HG03442 (cell line): ENCODE measurements around the gene CIP2A.
"Not testable (repeated sequence)": the region's sequence is repeated elsewhere in the genome, so short reads cannot be mapped to it uniquely, and the experiment has no call there.

ENCODE experiments used
- ATAC-seq: cut with Tn5 transposase; IDR thresholded peaks from one replicate; pipeline ENCODE4 v1.9.1; 2021; ENCODE audit warnings: mild to moderate bottlenecking, moderate library complexity; ENCODE audit not compliant: unreplicated experiment

CIP2A gene

DNA sequence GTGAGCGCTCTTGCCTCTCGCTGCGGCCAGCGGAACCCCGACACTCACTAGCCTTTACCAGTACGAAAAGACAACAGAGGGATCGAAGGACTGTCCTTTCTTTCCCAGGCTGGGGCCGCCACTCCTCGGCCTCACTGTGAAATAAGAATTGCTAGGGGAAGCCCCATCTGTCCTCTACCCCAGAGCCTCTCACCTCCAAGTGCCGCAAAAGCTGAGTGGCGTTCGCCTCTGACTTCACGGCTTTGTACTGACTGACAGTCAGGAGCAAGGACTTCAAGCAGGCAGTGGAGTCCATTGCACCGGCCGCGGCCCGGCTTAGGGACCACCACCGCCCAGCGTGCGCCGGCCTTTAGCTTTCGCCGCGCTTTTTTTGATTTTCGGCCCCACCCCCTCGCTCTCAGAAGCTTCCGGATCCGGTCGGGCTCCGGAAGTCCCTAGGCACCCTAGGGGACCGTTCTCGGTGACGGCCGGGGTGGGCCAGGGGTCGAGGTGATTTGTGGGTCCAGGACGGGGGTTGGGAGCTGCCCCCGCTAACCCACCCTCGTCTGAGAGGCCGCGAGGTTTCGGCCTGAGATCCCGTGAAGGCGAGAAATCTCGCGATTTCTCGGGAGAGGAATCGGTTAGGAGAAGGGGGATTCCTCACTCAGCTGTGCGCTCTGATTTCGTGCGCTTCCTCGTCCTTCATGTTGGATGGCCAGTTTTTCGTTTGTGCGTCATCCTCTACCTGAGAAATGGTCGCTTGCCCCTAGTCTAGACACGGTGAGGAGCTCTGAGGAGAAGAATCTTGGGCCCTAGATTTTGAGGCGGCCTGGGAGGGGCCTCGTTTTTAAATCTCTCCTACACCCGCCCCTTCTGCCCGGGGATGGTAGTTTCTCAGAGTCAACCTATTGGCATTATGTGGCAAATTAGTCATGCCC lies at the start of gene CIP2A, which contains the start of gene DZIP3:
Gene CIP2A (minus strand): TSS at position 358 of the 917 bp plus-strand sequence. CDS start 63 bp downstream, at position 295.
Gene DZIP3 (plus strand): TSS at position 642 of the 917 bp plus-strand sequence. CDS start 15,685 bp downstream, outside the sequence.
- ATAC-seq, result peak; percentile 89

DNA sequence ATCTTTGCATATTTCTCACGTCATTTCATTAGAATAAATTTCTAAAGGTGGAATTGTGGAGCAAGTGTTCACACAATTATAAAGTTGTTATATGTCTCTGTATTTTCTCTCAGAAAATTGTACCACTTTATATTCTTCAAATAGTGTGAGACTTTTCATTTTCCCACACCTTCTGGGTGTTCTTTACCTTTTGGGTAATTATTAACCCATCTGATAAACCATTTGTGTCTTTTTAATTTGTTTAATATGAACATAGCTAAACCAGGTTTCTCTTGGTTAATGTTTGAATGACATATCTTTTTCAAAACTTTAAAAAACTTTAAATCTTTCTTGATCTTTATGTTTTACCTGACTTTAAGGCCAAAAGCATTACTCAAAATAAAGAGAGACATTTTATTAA lies 40.7 kb upstream of the CIP2A start:
- no peak for ATAC-seq

DNA sequence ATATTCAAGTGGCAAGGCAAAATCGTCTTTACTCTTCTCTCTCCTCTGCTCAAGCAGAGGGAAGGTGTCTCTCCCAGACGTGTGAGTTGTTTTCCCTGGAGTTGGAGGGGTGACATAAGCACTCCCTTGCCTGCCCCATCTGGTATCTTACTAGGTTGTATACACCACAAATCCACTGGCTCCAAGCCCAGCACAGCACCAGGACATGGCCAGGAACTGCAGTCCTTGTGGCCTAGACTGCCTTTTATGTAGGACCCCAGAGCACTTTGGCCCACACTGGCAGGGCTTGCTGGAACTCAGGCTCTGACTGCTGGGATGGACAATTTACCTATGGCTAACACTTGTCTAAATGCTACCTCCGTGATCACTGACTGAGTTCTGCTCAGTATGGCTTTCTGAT lies 34.3 kb upstream of the CIP2A start:
- ATAC-seq, result no peak

DNA sequence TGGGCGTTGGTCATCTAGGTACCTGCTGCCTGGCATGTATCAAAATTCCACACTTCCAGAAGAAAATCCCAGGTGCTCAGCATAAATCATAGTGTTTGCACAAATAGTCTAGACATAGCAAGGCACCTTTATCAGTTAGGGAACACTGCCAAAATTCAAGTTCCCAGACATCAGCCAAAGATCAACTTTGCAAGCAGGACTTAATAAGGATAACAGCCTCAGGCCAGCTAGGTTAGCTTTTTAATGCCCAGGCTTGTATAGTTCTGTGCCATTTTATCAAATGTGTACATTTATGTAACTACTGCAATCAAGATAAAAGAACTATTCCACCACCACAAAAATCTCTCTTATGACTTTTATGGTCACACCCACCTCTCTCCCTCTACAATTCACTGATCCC lies 31.0 kb upstream of the CIP2A start:
- ATAC-seq, result no peak

- not testable (repeated sequence) for ATAC-seq
Observed at GRCh38 chr3:108616090-108616489, 26.9 kb upstream of the CIP2A start.

GRCh38 chr3:108610651-108611050 lies 21.4 kb upstream of the CIP2A start:
- ATAC-seq, result no peak

- ATAC-seq, result no peak
Observed at GRCh38 chr3:108608750-108609149, 19.5 kb upstream of the CIP2A start.

GRCh38 chr3:108605491-108605890 lies 16.3 kb upstream of the CIP2A start:
- ATAC-seq, result no peak

DNA sequence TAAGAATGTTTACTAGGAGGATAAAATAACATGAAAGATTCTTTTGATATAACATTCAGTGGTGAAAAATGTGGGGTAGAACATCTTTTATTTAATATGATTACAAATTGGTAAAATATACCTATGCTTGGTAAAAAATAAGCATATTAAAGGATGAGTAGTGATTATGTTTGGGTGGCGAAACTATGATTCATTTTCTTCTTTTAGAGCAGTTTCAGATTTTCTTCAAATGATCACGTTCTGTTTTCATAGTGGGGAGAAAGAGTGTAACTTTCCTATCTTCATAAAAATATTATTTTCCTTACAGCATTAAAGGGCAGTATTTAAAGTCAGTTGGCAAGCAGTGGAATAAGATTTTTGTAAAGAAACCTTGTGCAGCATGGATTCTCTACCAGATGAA lies 15.8 kb upstream of the CIP2A start:
- ATAC-seq, result no peak

- no peak for ATAC-seq
Observed at GRCh38 chr3:108603691-108604090, 14.5 kb upstream of the CIP2A start.

DNA sequence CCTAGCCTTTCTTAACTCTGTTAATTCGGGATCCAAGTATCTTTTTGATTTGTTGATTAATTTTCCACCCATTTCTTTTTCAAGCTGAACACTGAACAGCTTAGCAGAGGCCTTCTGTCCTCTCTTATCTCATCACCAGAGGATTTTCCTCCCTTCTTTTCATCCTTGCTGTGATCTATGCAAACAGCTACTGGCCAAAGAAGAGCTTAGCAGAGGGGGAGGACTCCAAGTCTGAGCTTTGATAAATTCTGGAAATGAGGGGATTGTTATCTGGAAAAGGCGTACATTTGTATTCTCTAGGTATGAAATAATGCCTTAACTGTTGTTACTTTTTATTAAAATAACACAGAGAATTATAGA lies 13.7 kb upstream of the CIP2A start:
- ATAC-seq, result no peak

GRCh38 chr3:108602249-108602934 lies 13.2 kb upstream of the CIP2A start:
- peak; percentile 74 for ATAC-seq

DNA sequence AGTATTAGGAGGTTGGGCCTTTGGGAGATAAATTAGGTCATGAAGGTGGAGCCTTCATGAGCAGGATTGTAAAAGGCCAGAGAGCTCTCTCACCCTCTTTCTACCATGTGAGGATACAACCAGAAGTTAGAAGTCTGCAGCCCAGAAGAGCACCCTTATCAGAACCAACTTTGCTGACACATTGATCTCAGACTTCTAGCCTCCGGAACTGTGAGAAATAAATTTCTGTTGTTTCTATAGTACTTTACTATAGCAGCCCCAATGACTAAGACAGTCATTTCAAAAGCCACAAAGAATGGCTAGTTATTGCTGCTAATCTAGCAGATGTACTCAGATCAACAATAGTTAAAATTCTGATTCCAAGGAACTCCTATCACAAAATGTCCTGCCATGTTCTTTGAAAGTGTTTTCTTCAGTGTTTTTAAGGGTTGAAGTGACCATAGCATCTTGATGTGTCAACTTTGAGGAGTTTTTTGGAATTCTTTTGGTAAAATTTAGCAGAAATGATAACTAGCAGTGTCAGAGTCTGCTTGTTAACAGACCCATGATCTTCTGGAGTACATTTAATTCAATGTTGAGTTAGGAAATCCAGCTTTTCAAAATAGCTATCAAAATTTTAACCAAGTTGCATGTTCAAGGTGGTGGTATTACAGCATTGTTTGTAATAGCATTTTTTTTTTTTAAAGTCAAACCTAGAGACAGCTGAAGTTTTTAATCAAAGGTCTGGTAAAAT lies 10.6 kb upstream of the CIP2A start:
- no peak for ATAC-seq

GRCh38 chr3:108598375-108598774 lies 9.1 kb upstream of the CIP2A start:
- no peak for ATAC-seq

GRCh38 chr3:108595321-108595720 lies 6.1 kb upstream of the CIP2A start:
- no peak for ATAC-seq

GRCh38 chr3:108590460-108590859 lies 1.2 kb upstream of the CIP2A start:
- no peak for ATAC-seq

DNA sequence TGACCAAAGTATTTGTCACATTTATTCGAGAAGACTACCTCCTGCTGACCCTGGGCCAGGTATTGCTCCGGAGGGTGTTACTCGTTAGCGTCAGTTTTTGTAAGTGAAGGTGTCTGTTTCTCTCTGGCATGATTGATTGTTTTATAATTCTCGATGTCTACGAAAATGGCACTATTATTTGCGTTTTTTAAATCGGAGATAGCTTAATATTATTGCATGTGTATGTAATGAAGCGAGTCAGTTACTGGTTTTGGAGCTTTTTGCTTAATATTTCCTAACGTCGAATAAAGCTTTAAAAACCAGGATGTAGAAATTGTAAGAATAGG lies 723 bp upstream of the CIP2A start:
- no peak for ATAC-seq

DNA sequence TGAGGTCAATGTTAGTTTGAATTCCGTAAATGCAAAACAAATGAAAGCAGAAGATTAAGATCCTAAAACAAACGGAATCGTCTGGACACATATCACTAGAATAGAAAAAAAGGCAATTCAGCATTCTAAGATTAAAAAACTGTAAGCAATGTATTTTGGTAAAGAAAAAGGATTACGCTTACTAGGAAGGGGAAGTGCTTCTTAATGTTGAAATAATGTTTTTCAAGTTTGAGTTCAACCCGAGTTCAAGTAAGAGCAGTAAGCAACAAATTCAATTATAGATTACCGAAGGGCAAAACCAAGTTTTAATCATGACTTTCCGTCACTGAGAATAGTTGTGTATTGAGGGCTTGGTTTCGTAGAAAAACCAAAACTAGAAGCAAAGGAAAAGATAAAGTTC lies 637 bp downstream of the CIP2A start:
- ATAC-seq, result no peak

- ATAC-seq, result no peak
Observed at GRCh38 chr3:108578064-108578463, 11.2 kb downstream of the CIP2A start.

GRCh38 chr3:108569336-108569735 lies 19.9 kb downstream of the CIP2A start:
- ATAC-seq, result no peak

DNA sequence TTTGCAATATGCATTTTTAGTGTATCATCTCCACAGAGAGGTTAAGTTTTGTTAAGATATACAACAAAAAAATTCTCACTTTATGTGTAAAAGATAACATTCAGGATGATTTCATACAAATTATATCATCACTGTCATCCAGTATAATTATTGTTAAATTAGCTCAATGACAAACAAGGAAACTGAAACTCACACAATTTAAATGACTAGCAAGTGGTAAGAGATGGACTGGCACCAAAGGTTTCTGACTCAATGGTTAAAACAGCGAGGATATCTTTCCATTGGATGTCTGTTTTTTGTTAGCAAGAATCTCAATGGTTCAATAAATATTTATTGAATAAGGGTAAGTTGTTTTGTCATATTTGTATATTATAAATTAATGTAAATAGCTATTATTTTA lies 22.6 kb downstream of the CIP2A start:
- ATAC-seq, result no peak

- ATAC-seq, result no peak
Observed at GRCh38 chr3:108565506-108565905, 23.7 kb downstream of the CIP2A start.
